ENCODE results near the gene AGPAT3.
A peak's percentile ranks its signal among the peaks of the same experiment; 100 is the strongest.

Gene AGPAT3

DNA sequence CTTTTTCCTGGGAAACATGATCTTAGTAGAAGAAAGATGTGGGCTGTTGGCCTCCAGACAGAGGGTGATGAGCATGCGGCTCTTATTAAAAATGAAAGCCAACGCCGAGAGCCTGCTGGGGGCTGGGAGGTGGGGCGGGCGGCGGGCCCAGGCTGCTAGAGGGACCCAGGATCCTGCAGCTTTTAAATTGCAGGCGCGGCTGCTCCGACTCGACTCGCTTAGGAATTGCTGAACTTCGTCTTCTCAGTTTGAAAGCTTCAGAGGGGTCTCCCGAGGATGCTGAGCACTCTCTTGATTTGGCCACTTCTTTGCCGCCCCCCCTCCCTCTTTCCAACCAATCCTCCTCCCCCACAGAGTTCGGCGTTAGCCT lies 1.2 kb downstream of the AGPAT3 start:
- peak; percentile 34 for DNase-seq

DNA sequence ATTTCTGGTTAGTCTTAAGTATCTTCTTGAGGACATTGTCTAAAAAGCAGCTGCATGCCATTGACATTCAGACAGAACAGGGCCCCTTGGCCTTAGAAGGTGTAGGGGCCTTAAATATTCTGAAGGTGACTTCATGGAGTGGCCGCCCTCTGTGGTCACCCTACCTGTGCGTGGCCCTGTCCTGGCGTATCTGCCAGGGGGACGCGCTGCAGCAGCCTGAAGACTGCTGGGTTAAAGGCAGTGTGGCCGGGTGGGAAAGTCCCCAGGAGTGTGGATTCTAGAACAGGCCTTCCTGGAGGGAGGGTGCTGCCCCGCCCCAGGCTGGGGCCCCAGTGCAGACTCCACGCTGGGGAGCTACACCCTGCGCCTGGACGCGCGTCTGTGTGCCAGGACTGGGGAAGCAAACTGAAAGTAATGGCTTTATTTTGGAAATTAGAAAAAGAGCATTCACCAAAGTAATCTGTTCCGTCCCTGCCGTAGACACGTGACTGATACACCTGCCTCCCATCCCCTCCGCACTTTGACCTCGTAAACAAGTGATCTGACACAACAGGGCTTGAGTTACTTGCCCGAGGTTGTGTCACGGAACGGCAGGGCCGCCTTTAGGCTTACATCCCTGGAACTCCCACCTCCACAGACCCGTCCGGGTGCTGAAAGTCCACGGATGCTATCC lies 1.8 kb downstream of the AGPAT3 start:
- DNase-seq = peak; percentile 20

DNA sequence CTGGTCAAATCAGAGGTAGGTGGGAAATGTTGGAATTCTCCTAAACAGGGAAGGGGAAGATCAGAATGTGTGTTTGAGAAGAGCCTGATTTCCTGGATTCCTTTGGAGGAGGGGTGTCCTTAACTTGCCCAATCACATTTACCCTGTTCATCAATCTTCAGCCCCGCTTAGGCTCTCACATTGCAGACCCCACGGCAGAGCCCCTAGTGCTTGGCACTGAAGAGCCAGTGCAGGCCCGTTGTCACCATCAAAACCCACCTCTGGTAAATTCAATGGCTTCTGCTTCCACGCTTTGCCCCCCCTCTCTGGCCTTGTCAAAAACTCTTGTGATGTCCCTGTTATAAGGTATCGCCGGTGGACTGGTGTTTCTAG lies 2.3 kb downstream of the AGPAT3 start:
- DNase-seq = no peak

DNA sequence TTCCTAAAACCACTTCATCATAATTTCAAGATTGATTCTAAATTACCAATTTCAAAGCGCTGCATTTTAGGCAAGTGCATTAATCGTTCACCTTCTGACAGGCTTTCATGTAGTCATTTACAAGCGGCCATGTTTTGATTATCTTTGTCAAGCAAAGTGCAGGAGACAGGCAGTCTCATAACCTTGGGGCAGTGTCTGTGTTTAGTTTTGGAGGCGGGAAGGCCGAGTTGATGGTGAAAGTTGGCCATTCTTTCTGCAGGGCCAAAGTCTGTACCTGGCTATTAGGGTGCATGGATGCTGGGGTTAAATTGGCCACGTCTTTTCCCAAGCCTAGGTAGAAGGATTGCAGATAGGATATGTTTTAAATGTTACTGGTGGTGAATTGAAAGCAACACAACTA lies 2.9 kb downstream of the AGPAT3 start:
- DNase-seq = no peak

DNA sequence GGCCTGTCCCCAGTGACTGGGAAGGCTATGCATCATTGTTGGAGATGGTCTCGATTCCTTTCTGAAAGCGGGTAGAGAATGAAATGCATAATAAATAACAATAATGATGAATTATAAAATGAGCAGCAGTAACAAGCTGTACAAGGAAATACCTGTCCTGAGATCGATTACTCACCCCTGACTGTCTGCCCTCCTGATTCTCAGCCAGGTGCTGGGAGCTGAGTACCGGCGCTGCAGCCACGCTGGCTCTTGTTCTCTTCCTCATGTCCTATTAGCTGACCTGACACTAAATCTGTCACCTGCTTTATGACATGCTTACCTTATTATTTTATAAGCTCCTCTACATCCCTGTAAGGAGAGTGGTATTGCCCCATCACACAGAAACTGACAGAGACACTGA lies 3.4 kb downstream of the AGPAT3 start:
- DNase-seq = no peak

DNA sequence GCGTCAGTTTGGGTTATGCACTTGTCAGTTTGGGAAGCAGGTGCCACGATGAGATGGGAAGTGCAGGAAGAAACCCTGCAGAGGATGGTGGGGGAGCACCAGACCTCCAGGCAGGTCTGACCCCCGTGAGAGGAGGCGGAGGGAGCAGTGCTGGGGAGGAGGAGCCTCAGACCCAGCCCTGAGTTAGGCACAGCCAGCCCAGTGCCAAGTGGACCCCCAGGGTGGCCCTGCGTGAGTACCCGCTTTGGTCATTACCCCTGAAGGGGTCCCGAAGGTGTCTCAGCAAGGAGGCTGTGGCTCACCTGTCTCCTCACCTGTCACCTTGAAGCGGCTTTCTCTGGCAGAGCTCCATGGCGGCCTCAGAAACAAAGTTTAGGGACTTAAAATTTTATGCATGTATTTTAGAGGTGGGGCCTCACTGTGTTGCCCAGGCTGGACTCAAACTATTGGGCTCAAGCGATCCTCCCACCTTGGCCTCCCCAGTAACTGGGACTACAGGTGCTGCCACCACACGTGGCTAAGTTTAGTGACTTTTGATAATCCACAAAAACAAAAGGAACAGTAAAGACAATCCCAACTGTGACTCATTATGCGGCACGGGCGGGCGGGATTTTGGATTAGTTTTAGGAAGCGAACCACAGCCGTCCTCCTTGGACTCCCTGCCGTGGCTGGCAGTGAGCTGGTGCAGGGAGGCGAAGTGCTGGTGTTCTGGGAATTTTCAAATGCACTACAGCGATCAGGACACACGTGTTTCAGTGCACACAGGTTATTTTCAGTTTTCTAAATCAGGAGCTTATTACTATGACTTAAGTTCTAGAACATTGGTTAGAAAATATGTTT lies 4.7 kb downstream of the AGPAT3 start:
- no peak for DNase-seq

DNA sequence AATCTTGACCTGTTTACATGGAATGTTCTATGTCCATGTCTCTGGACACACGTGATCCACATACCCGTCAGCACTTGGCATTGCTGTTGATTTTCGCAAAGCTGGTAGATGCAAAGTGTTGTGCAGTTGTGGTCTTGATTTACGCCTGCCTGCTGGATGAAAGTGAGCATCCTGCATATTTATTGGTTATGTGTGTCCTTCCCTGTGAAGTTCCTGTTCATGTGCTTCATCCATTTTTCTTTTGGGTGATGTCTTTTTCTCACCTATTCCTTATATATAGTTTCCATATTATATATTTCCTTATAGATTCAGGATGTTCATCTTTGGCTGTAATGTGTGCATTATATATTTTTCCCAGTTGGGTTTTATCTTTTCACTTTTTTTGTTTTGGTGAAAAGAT lies 6.5 kb downstream of the AGPAT3 start:
- DNase-seq = no peak

DNA sequence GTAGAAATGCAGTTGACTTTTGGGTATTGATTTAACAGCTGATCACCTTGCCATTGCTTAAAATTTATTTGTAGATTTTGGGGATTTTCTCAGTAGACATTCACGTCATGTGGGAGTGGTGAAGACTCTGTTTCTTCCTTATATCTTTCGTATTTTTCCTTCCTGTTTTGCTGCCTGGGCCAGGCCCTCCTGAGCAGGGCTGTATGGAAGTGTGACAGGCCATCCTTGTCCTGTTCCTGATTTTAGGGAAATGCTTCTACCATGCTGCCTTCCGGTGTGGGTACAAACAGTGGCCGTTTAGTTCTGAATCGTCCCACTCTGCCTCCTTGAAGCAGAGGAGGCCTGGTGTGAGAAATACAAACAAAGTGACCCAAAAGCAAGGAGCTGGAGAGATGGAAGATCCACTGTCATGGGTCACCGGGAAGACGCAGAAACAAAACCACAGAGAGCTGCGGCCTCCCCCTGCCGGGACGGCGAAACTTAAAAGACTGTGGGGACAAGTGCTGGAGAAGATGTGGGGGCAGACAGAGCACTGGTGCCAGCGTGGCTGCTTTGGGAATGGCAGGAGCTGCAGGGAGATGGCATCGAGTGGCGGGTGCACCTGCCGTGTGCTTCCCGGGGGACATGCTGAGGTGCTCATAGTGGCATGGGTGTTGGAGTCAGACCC lies 7.6 kb downstream of the AGPAT3 start:
- DNase-seq = no peak

DNA sequence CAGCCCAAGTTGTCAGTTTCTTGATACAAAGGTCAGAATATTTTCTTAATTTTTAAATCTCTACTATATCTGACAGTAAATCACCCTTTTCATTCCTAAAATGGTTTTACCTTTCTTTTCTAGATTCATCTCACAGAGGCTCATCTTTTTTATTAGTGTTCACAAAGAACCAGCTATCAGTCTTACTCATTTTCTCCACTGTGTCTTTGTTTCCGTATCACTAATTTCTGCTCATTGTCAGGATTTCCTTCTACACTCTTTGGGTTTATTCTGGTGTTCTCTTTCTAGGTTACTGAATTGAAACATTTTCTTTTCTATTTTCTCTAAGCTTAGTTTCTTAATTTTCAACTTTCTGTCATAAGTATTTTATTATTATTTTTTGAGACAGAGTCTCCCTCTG lies 8.7 kb downstream of the AGPAT3 start:
- DNase-seq = no peak

DNA sequence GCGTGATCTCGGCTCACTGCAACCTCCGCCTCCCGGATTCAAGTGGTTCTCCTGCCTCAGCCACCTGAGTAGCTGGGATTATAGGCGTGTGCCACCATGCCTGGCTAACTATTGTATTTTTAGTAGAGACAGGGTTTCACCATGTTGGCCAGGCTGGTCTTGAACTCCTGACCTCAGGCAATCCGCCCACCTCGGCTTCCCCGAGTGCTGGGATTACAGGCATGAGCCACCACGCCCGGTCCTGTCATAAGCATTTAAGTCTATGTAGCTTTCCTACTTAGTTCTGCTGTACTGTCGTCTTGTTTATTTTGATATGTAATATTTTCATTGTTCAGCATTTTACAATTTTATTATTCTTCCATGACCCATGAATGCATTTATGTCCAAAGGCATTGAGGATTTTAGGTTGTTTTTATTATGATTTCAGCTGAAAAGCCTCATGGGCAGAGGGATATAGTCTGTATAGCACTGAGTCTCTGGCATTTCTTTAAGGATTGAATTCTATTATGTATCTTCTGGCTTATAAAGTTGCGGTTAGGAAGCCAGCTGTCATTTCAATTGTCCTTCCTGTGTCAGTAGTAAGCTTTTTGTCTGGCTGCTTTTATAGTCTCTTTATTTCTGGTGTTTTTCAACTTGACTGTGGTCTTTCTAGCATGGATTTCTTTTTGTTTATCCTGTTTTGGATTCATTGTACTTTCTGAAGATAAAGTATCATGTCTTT lies 9.2 kb downstream of the AGPAT3 start:
- no peak for DNase-seq

DNA sequence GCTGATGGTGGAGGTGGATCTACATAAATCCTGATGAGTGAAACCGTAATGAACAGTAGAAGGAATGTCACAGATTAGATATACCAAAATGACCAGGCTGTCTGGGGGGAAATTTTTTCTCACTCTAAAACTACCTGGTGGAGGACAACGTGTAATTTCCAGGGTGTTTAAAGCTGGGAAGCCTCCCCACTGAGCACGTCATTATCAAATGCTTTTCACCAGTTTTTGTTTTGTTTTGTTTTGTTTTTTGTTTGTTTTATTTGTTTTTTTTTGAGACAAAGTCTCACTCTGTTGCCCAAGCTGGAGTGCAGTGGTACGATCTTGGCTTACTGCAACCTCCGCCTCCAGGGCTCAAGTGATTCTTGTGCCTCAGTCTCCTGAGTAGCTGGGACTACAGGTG lies 11.6 kb downstream of the AGPAT3 start:
- DNase-seq = no peak

DNA sequence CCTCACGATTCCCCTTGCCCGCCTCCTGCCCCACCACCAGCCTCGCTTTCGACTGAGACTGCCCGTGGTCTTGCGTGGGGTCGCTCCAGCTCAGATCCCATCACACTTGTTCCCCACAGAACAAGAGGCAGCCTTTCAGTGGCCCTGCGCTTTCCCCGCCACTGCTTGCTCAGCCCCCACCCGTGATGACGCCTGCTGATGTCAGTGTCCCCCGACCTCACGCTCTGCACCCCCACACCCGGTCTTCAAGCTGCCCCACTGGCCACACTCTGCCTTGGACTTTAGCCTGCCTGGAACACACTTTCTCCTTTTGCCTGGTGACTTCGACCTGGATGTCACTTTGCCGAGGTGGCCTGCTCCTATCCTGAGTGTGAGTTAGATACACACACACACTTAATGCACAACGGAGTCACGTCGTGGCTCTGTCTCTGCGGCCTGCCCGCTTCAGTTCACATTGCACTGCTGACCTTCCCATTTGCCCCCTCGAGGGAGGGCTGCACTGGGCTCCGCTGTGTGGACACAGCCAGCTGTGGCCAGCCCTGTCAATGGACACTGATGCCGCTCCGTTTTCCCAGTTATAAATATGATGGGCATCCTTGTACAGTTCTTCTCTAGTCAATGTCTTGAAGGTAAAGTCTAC lies 13.0 kb downstream of the AGPAT3 start:
- DNase-seq = no peak

DNA sequence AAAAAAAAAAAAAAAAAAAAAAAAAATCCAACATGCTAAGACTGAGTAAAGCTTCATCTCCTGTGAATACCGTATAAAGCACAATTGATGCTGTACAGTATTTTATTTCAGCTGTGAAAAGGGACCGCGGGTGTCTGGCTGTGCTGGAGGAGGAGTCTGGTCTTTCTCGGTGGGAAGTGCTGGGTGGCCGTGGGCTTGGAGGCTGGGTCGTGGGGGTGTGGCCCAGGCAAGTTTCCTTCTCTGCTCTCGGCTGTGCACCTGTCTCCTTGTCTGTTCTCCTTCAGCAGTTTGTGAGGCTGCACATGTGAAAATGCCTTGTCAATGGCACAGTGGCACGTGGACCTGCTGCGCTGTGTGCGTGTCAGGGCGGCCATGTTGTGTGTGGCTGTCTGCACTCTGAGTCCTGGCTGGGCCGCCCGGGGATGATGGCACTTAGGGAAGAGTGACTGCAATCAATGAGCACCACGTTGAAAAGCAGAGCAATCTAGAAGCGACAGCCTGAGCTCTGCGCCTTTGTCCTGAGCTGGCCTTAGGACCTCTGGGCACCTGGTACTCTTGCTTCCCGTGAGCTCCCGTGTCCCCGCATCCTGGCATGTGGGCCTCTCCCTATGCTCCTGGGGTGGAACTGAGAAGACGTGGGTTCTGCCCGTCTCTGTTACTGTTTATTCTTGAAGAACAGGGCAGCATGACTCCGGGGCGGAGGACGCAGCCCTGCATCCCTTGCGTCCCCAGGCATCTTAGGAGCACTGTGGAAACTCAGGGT lies 14.5 kb downstream of the AGPAT3 start:
- DNase-seq = no peak

DNA sequence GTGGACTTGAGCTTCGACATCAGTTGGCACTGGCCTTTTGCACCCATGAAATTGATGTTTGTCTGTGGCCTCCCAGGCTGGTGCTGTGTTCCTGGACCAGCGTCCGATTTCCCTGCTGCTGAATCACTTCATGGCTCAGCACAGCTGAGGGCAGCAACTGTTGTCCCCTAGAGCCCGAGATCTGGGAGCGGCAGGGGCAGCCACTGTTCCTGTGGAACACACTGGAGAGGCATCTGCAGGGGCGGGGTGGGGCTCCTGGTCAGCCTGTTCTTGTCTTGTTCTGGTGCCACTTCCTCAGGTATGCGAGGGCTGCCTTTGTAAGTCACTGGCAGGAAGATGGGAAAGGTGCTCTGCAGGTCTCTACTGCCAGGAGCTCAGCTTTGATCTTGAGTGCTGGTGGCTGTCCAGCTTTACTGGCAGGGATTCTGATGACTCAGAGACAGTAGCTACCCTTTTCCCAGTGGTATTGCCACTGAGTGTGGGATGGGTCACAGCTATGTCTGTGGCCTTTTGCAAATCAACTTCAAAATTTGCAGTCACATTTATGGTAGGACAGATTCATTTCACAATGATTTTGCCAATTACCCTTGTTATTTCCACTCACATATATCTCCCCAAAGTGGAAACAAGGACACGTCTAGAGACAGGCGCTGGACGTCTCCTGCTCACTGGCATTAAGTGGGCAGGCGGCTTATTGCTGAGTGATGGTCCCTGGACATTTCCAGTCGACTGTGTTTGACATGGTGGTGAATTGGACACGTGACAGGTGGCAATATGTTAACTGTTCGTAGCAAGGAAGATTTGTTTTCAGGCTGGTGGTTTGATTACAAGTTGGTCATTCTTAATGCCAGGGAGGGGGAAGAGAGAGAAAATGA lies 15.3 kb downstream of the AGPAT3 start:
- no peak for DNase-seq

DNA sequence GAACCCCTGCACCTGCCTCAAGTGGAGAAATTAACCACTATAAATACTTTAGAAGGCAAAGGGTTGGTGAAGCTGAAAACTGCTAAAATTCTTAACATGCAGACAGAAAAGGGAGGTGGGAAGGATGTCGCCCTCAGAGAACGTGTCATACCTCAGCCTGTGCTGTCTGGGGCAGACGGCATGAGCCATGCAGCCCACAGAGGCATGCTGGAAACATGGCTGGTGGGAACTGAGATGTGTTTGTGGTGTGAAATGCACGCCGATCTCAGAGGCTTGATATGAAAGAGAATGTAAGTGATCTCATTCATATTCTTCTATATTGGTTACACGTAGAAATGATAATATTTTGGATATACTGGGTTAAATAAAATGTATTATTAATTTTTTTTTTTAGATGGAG lies 16.3 kb downstream of the AGPAT3 start:
- no peak for DNase-seq

DNA sequence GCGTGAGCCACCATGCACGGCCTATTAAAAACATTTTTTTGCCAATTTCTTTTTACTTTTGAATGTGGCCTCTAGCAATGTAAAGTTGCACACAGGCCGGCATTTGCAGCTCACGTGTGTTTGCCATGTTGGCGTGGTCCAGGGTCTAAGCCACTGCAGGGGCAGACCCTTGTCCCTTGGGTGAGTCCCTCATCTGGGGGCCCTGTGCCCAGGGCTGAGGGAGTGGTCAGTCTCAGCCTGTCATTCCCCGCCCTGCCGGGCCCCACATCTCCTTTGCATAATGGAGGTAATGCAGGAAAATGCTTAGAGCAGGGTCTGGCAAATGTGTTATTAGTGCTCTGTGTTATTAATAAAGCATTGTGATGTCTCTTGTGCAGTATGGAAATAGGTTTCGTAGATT lies 16.9 kb downstream of the AGPAT3 start:
- no peak for DNase-seq

DNA sequence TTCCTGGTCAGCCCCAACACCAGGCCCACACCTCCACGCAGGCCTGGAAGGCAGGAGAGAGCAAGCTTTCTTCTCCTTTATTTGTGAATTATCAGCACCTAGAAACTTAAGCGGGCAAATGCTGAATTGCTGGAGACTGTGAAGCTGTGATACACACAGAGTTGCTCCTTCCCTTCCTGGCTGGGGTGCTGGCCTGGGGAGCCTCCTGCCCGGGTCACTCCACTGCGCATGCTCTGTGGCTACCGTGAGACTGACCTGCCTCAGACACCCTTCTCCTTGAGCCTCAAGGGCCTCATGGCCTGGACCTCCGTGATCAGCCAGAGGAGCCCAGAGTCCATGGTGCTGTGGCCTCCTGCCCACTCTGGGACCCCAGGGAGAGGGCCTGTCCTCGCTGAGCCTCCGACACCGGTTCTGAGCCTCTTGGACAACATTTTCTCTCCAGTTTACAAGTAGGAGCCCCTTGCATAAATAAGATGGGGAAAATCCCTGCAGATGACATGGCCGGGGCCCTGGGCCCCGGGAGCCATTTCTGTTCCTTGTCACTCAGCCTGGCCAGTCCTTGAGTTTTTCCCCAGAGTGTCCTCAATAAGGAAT lies 18.0 kb downstream of the AGPAT3 start:
- no peak for DNase-seq

DNA sequence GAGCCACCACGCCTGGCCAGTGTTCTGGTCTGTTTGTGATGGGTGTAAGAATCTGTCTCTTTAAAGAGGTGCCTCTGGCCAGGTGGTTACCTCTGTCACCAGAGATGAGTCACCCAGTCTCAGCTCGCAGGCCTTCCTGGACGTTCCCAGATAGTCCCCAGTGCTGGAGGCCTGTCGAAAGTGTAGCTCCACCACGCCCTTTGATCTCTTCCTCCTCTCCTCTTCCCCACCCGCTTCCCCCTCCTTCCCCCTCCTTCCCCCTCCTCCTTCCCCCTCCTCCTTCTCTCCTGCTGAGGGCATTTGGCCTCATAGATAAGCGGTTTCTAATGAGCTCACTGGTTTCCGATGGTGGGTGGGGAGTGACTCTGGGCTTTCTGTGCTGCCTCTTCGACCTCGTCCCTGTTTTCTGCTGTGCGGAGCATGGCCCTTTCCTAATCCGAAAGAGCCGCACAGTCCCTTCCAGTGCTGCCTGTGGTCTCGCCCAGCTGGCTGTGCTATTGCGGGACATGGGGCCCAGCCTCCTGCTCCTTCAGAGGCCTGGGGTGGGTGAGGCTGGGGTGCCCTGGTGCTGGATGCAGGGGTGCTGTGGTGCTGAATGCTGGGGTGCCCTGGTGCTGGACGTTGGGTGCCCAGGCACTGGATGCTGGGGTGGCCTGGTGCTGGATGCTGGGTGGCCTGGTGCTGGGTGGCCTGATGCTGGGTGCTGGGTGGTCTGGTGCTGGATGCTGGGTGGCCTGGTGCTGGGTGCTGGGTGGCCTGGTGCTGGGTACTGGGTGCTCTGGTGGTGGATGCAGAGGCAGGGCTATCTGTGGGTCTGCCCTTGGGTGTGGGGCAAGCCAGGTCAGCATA lies 19.2 kb downstream of the AGPAT3 start:
- no peak for DNase-seq

DNA sequence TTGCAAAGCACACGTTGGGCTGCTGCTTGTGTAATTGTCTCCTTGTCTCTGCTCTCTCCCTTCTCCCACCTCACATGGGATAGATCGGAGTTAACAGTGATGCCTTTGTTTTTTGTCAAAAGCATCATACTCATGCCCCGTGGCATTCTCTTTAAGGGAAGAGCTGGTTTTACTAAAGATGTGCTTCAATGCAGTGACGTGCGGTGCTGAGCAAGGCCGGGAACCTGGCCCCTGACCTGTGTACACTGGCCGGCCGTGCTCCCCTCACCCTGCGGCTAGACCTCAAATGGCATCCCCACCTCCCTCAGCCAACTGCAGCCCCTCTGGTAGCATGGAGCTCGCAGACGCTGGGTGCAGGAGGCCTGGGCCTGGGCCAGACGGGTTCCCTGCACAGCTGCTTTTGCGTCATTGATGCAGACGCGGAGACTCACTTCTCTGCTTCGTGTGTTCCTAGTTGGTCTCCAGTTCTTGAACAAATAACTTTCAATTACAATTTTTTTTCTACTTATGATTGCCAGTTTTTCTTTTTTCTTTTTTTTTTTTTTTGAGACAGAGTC lies 19.9 kb downstream of the AGPAT3 start:
- no peak for DNase-seq

DNA sequence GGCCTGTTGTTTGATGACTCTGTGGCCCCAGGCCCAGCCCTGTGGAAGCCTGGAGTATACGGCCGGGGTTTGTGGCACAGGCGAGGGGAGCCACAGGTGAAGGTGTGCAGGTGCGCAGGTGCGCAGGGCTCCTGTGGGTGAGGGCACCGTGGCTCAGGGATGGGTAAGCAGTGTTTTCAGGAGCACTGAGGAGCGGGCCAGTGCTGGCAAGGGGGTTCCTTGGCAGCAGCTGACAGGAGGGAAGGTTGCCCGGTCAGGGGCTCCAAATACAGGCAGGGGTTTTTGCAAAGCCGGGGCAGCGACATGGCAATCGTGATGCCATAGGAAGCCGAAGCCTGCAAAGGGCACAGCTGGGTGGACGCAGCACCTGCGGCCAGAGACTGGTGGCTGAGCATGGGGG lies 20.7 kb downstream of the AGPAT3 start:
- DNase-seq = no peak

Measured in NCI-H526 treated with DMSO at 0.1 percent for 48 hours (cell line).